Loucy (cell line): ENCODE results near the gene CTAG2.

ENCODE experiments used
- H2AFZ ChIP-seq: fragments of 200-600 bp; sonication (generic); 2 replicates; pipeline ENCODE4 v1.6.0; 2016; ENCODE audit warnings: antibody characterized with exemption, mild to moderate bottlenecking, low read length, moderate library complexity
- H3F3A ChIP-seq: fragments of 200-600 bp; 2 replicates; pipeline ENCODE4 v1.6.0; 2016; ENCODE audit warnings: antibody characterized with exemption, low read depth, mild to moderate bottlenecking
- H3K27me3 ChIP-seq: fragments of 200-600 bp; sonication (generic); 2 replicates; pipeline ENCODE4 v1.6.1; 2014; ENCODE audit warnings: low read length, mild to moderate bottlenecking; ENCODE audit not compliant: insufficient read depth, poor library complexity, severe bottlenecking
- H3K36me3 ChIP-seq: fragments of 200-600 bp; sonication (generic); 2 replicates; pipeline ENCODE4 v1.6.1; 2016; ENCODE audit warnings: low read length; ENCODE audit not compliant: insufficient read depth
- H3K4me1 ChIP-seq: fragments of 200-600 bp; sonication (generic); 2 replicates; pipeline ENCODE4 v1.5.1; 2014; ENCODE audit warnings: low read length, mild to moderate bottlenecking; ENCODE audit not compliant: insufficient read depth, poor library complexity, severe bottlenecking
- H3K4me2 ChIP-seq: fragments of 200-600 bp; sonication (generic); 2 replicates; pipeline ENCODE4 v1.6.0; 2014; ENCODE audit warnings: antibody characterized with exemption, low read length, low read depth, mild to moderate bottlenecking; ENCODE audit not compliant: poor library complexity, severe bottlenecking
- H3K4me3 ChIP-seq: fragments of 200-600 bp; sonication (generic); 2 replicates; pipeline ENCODE4 v1.5.1; 2014; ENCODE audit warnings: low read length, mild to moderate bottlenecking, mixed read lengths; ENCODE audit not compliant: poor library complexity, severe bottlenecking
- H3K79me2 ChIP-seq: fragments of 200-600 bp; sonication (generic); 2 replicates; pipeline ENCODE4 v1.6.1; 2014; ENCODE audit warnings: low read length; ENCODE audit not compliant: insufficient read depth
- H3K9ac ChIP-seq: fragments of 200-600 bp; sonication (generic); 2 replicates; pipeline ENCODE4 v1.6.0; 2014; ENCODE audit warnings: mild to moderate bottlenecking, low read depth, low read length, moderate library complexity; ENCODE audit not compliant: poor library complexity, severe bottlenecking
- H3K9me2 ChIP-seq: fragments of 200-600 bp; sonication (generic); replicated peaks from 2 replicates; pipeline ENCODE4 v1.6.1; 2016; ENCODE audit warnings: low read depth, low read length, mixed read lengths
- H3K9me3 ChIP-seq: fragments of 200-600 bp; sonication (generic); 2 replicates; pipeline ENCODE4 v1.6.1; 2014; ENCODE audit warnings: mild to moderate bottlenecking, antibody characterized with exemption, low read length, low read depth; ENCODE audit not compliant: insufficient read depth
- H4K20me1 ChIP-seq: fragments of 200-600 bp; sonication (generic); 2 replicates; pipeline ENCODE4 v1.6.0; 2014; ENCODE audit warnings: antibody characterized with exemption, low read length, mild to moderate bottlenecking; ENCODE audit not compliant: insufficient read depth, poor library complexity, severe bottlenecking
- EZH2phosphoT487 ChIP-seq: fragments of 200-600 bp; IDR thresholded peaks from 2 replicates; pipeline ENCODE4 v1.6.1; 2018; ENCODE audit warnings: antibody characterized with exemption, mild to moderate bottlenecking, moderate library complexity, borderline replicate concordance
- TF ChIP-seq, protein P1 (sequence below): fragments of 200-600 bp; sonication (generic); conservative IDR thresholded peaks from 2 replicates; pipeline ENCODE4 v1.5.1; 2014; ENCODE audit warnings: mild to moderate bottlenecking, antibody characterized with exemption, low read length

Gene CTAG2

DNA sequence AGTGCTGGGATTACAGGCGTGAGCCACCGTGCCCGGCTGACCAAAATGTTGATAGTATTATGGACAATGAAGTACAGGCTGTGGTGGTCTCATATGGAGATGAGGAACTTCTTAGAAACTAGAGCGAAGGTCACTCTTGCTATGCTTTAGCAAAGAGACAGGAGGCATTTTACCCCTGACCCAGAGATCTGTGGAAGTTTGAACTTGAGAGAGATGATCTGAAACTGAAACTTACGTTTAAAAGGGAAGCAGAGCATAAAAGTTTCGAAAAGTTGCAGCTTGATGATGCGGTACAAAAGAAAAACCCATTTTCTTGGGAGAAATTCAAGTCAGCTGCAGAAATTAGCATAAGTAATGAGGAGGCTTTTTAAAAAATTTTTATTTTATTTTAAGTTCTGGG lies 8.5 kb upstream of the CTAG2 start:
- Histone ChIP-seq H3K27me3 (no peaks in the 10 kb centered on the region), H3K36me3 (no peaks in the 10 kb centered on the region), H2AFZ (no peak overlapping the region), H3K9me2 (no peaks in the 10 kb centered on the region), H3K4me1 (peaks cover 9% of the 10 kb centered on the region), H3F3A (no peaks in the 10 kb centered on the region), H4K20me1 (no peaks in the 10 kb centered on the region), H3K4me3 (no peak overlapping the region), H3K4me2 (no peak overlapping the region), H3K9me3 (peaks cover 10% of the 10 kb centered on the region; the same call in 1 of the 2 replicates), H3K9ac (no peak overlapping the region), H3K79me2 (no peaks in the 10 kb centered on the region)
- no peak for TF ChIP-seq EZH2phosphoT487
- TF ChIP-seq, protein P1, sequence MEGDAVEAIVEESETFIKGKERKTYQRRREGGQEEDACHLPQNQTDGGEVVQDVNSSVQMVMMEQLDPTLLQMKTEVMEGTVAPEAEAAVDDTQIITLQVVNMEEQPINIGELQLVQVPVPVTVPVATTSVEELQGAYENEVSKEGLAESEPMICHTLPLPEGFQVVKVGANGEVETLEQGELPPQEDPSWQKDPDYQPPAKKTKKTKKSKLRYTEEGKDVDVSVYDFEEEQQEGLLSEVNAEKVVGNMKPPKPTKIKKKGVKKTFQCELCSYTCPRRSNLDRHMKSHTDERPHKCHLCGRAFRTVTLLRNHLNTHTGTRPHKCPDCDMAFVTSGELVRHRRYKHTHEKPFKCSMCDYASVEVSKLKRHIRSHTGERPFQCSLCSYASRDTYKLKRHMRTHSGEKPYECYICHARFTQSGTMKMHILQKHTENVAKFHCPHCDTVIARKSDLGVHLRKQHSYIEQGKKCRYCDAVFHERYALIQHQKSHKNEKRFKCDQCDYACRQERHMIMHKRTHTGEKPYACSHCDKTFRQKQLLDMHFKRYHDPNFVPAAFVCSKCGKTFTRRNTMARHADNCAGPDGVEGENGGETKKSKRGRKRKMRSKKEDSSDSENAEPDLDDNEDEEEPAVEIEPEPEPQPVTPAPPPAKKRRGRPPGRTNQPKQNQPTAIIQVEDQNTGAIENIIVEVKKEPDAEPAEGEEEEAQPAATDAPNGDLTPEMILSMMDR = no peak

DNA sequence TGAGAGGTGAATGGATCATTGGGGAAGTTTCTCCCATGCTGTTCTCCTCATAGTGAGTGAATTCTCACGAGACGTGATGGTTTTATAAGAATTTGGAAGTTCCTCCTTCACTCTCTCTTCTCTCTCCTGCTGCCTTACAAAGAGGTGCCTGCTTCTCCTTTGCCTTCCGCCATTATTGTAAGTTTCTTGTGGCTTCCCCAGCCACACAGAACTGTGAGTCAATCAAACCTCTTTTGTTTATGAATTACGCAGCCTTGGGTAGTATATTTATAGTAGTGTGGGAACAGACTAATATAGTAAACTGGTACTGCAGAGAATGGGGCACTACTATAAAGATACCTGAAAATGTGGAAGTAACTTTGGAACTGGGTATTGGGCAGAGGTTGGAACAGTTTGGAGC lies 7.8 kb upstream of the CTAG2 start:
- H3K36me3 ChIP-seq = no peaks in the 10 kb centered on the region
- H3K4me1 ChIP-seq = peaks cover 9% of the 10 kb centered on the region
- no peaks in the 10 kb centered on the region for H3F3A ChIP-seq
- H3K27me3 ChIP-seq = no peaks in the 10 kb centered on the region
- H3K9ac ChIP-seq = no peak overlapping the region
- H3K79me2 ChIP-seq = no peaks in the 10 kb centered on the region
- no peak overlapping the region for H2AFZ ChIP-seq
- H4K20me1 ChIP-seq = no peaks in the 10 kb centered on the region
- no peak overlapping the region for H3K4me2 ChIP-seq
- no peaks in the 10 kb centered on the region for H3K9me2 ChIP-seq
- H3K4me3 ChIP-seq = no peak overlapping the region
- peaks cover 10% of the 10 kb centered on the region; the same call in 1 of the 2 replicates for H3K9me3 ChIP-seq
- TF ChIP-seq, protein P1 = no peak
- no peak for TF ChIP-seq EZH2phosphoT487

- no peaks in the 10 kb centered on the region for H3K27me3 ChIP-seq
- no peak overlapping the region for H2AFZ ChIP-seq
- no peaks in the 10 kb centered on the region for H4K20me1 ChIP-seq
- no peak overlapping the region for H3K9ac ChIP-seq
- H3F3A ChIP-seq = no peaks in the 10 kb centered on the region
- no peaks in the 10 kb centered on the region for H3K9me2 ChIP-seq
- TF ChIP-seq EZH2phosphoT487 = no peak
- TF ChIP-seq, protein P1 = no peak
- no peak overlapping the region for H3K4me2 ChIP-seq
- peaks cover 10% of the 10 kb centered on the region; the same call in 1 of the 2 replicates for H3K9me3 ChIP-seq
- no peaks in the 10 kb centered on the region for H3K36me3 ChIP-seq
- H3K4me1 ChIP-seq = peaks cover 9% of the 10 kb centered on the region
- H3K4me3 ChIP-seq = no peak overlapping the region
- no peaks in the 10 kb centered on the region for H3K79me2 ChIP-seq
Measured at GRCh38 chrX:154660541-154660940, 7.2 kb upstream of the CTAG2 start.
